ENCODE data around the gene IFT43. TPM values are rescaled to one million over a fixed set of nuclear protein-coding genes. Genes with fewer than 3 reads are reported as not detected.

The IFT43 gene
- total RNA-seq, 2 experiments from 2014 or later = 7.6 to 10.4 TPM

- Mint-ChIP-seq H3K4me3 (no peak overlapping the region), H3K36me3 (ENCODE audit: low read depth) (peaks cover 6% of the 10 kb centered on the region), H3K9me3 (no peaks in the 10 kb centered on the region), H3K27me3 (no peaks in the 10 kb centered on the region), H3K4me1 (ENCODE audit: low read depth) (peaks cover 11% of the 10 kb centered on the region), H3K27ac (no peak overlapping the region)
- ATAC-seq = no peak
- TF ChIP-seq CTCF (IDR thresholded peaks at IDR 0.05) = no peak
- ChIA-PET CTCF (interaction anchor here (1.1 to 6.4 kb wide), 3 partner anchors 81 to 410 kb away, joined by 3 to 82 read pairs (median 20); no protein-coding TSS in a partner anchor), POLR2A (interaction anchor here (0.8 kb wide), 1 partner anchor 10 kb away, joined by 3 read pairs; no protein-coding TSS in a partner anchor)
- intact Hi-C loops (cut with micrococcal nuclease) = no loop called here
- DNase-seq = no peak
Measured at GRCh38 chr14:75987201-75987970, 1.8 kb downstream of the IFT43 start.

GRCh38 chr14:75989134-75989533 lies 3.6 kb downstream of the IFT43 start:
- no peak for TF ChIP-seq CTCF (IDR thresholded peaks at IDR 0.05)
- Mint-ChIP-seq H3K27ac (no peak overlapping the region), H3K27me3 (no peaks in the 10 kb centered on the region), H3K4me1 (ENCODE audit: low read depth) (peaks cover 11% of the 10 kb centered on the region), H3K9me3 (no peaks in the 10 kb centered on the region), H3K36me3 (ENCODE audit: low read depth) (peaks cover 6% of the 10 kb centered on the region), H3K4me3 (no peak overlapping the region)
- ChIA-PET CTCF (interaction anchor here (1.1 to 1.4 kb wide), 3 partner anchors 10 to 61 kb away, joined by 3 to 5 read pairs (median 3); no protein-coding TSS in a partner anchor), POLR2A (no interaction called here)
- intact Hi-C loops (cut with micrococcal nuclease) = no loop called here
- DNase-seq (no peak), ATAC-seq (no peak)

GRCh38 chr14:75990297-75990696 lies 4.7 kb downstream of the IFT43 start:
- no peak for DNase-seq
- no peaks in the 10 kb centered on the region for H3K9me3 Mint-ChIP-seq
- ChIA-PET POLR2A (no interaction called here), CTCF (interaction anchor here (1.2 to 1.4 kb wide), 2 partner anchors 11 to 60 kb away, joined by 3 to 5 read pairs; no protein-coding TSS in a partner anchor)
- H3K4me1 Mint-ChIP-seq (ENCODE audit: low read depth) = peaks cover 11% of the 10 kb centered on the region
- no peak overlapping the region for H3K27ac Mint-ChIP-seq
- no peak overlapping the region for H3K4me3 Mint-ChIP-seq
- intact Hi-C loops (cut with micrococcal nuclease) = no loop called here
- H3K27me3 Mint-ChIP-seq = no peaks in the 10 kb centered on the region
- H3K36me3 Mint-ChIP-seq (ENCODE audit: low read depth) = peaks cover 6% of the 10 kb centered on the region
- ATAC-seq = no peak
- no peak for TF ChIP-seq CTCF (IDR thresholded peaks at IDR 0.05)

- CTCF ChIA-PET = no interaction called here
- Mint-ChIP-seq H3K4me1 (ENCODE audit: low read depth) (peaks cover 1% of the 10 kb centered on the region), H3K36me3 (ENCODE audit: low read depth) (peaks cover 9% of the 10 kb centered on the region), H3K27me3 (no peaks in the 10 kb centered on the region), H3K4me3 (no peak overlapping the region), H3K27ac (no peak overlapping the region), H3K9me3 (no peaks in the 10 kb centered on the region)
- no peak for DNase-seq
- ATAC-seq = no peak
- intact Hi-C loops (cut with micrococcal nuclease) = no loop called here
- no peak for TF ChIP-seq CTCF (IDR thresholded peaks at IDR 0.05)
- POLR2A ChIA-PET = no interaction called here
Measured at GRCh38 chr14:75991753-75992152, 6.2 kb downstream of the IFT43 start.

GRCh38 chr14:75993567-75994041 lies 8.0 kb downstream of the IFT43 start:
- ChIA-PET POLR2A (no interaction called here), CTCF (interaction anchor here (1.4 to 1.9 kb wide), 2 partner anchors 11 to 15 kb away, joined by 3 to 7 read pairs; no protein-coding TSS in a partner anchor)
- no peak for TF ChIP-seq CTCF (IDR thresholded peaks at IDR 0.05)
- no peak overlapping the region for H3K4me3 Mint-ChIP-seq
- no peak for ATAC-seq
- intact Hi-C loops (cut with micrococcal nuclease) = no loop called here
- no peaks in the 10 kb centered on the region for H3K4me1 Mint-ChIP-seq (ENCODE audit: low read depth)
- H3K36me3 Mint-ChIP-seq (ENCODE audit: low read depth) = peaks cover 15% of the 10 kb centered on the region
- H3K27me3 Mint-ChIP-seq = no peaks in the 10 kb centered on the region
- no peak overlapping the region for H3K27ac Mint-ChIP-seq
- no peak for DNase-seq
- no peaks in the 10 kb centered on the region for H3K9me3 Mint-ChIP-seq

All from activated CD8-positive, alpha-beta T cell treated with anti-CD3 and anti-CD28 coated beads for 36 hours (primary cell).